ENCODE data around the gene PCDHGB5. TPM values are rescaled to one million over a fixed set of nuclear protein-coding genes. Genes with fewer than 3 reads are reported as not detected.

The PCDHGB5 gene
- total RNA-seq, 1 donor from 2014 or later: 1.5 TPM

DNA sequence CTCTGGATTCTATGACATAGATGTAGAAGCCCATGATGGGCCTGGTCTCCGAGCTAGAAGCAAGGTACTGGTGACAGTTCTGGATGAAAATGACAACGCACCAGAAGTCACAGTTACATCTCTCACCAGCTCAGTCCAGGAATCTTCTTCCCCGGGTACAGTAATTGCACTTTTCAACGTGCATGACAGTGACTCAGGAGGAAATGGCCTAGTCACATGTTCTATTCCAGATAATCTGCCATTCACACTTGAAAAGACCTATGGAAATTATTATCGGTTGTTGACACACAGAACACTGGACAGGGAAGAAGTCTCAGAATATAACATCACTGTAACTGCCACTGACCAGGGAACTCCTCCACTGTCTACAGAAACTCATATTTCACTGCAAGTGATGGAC lies 41.6 kb upstream of the PCDHGB5 start:
- no peak for DNase-seq (ENCODE audit: low read depth, low spot score)
- Mint-ChIP-seq H3K27me3 (ENCODE audit: low read depth) (no peaks in the 10 kb centered on the region), H3K4me1 (no peaks in the 10 kb centered on the region), H3K9me3 (peaks cover 20% of the 10 kb centered on the region), H3K4me3 (no peak overlapping the region), H3K36me3 (ENCODE audit: low read depth) (peaks cover 42% of the 10 kb centered on the region), H3K27ac (ENCODE audit: unreplicated experiment) (no peak overlapping the region)
- TF ChIP-seq, protein P1, sequence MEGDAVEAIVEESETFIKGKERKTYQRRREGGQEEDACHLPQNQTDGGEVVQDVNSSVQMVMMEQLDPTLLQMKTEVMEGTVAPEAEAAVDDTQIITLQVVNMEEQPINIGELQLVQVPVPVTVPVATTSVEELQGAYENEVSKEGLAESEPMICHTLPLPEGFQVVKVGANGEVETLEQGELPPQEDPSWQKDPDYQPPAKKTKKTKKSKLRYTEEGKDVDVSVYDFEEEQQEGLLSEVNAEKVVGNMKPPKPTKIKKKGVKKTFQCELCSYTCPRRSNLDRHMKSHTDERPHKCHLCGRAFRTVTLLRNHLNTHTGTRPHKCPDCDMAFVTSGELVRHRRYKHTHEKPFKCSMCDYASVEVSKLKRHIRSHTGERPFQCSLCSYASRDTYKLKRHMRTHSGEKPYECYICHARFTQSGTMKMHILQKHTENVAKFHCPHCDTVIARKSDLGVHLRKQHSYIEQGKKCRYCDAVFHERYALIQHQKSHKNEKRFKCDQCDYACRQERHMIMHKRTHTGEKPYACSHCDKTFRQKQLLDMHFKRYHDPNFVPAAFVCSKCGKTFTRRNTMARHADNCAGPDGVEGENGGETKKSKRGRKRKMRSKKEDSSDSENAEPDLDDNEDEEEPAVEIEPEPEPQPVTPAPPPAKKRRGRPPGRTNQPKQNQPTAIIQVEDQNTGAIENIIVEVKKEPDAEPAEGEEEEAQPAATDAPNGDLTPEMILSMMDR (conservative IDR thresholded peaks at IDR 0.05): no peak

DNA sequence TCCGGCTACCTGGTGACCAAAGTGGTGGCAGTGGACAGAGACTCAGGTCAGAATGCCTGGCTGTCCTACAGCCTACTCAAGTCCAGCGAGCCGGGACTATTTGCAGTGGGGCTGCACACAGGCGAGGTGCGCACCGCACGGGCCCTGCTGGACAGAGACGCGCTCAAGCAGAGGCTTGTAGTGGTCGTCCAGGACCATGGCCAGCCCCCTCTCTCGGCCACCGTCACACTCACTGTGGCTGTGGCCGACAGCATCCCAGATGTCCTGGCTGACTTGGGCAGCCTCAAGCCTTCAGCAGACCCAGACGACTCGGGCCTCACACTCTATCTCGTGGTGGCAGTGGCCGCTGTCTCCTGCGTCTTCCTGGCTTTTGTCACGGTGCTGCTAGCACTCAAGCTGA lies 40.8 kb upstream of the PCDHGB5 start:
- TF ChIP-seq, protein P1 (conservative IDR thresholded peaks at IDR 0.05): no peak
- no peak for DNase-seq (ENCODE audit: low read depth, low spot score)
- H3K36me3 Mint-ChIP-seq (ENCODE audit: low read depth): peaks cover 44% of the 10 kb centered on the region
- peaks cover 20% of the 10 kb centered on the region for H3K9me3 Mint-ChIP-seq
- no peaks in the 10 kb centered on the region for H3K4me1 Mint-ChIP-seq
- H3K4me3 Mint-ChIP-seq: no peak overlapping the region
- no peaks in the 10 kb centered on the region for H3K27me3 Mint-ChIP-seq (ENCODE audit: low read depth)
- no peak overlapping the region for H3K27ac Mint-ChIP-seq (ENCODE audit: unreplicated experiment)

DNA sequence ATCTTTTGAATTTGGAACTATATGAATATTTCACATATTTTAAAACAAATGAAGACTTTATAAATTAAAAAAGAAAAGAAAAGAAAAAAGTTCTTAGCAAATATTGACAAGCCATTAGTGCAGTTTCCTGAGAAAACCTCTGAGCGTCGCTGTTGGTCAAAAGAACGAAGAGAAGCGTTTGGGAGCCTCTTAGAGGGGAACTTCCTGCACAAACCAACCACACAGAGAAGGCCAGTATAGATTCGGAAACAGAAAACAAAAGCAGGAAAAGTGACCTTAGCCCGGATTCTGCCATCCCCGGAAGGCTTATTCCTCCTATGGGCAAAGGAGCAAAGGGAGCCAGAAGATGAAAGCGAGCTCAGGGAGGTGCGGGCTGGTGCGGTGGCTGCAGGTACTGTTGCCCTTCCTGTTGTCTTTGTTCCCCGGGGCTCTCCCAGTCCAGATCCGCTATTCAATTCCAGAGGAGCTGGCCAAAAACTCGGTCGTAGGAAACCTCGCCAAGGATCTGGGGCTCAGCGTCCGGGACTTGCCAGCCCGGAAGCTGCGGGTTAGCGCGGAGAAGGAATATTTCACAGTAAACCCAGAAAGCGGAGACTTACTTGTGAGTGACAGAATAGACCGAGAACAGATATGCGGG lies 37.8 kb upstream of the PCDHGB5 start, which contains the start of gene PCDHGB2:
Gene PCDHGB2 (plus strand): TSS at position 205 of the 637 bp plus-strand sequence. CDS start 142 bp downstream, at position 347.
- no peak within 1 kb of the TSS for H3K4me3 Mint-ChIP-seq
- H3K9me3 Mint-ChIP-seq: peaks cover 19% of the 10 kb centered on the region
- H3K4me1 Mint-ChIP-seq: no peaks in the 10 kb centered on the region
- no peak for DNase-seq (ENCODE audit: low read depth, low spot score)
- peaks cover 47% of the 10 kb centered on the region for H3K36me3 Mint-ChIP-seq (ENCODE audit: low read depth)
- H3K27ac Mint-ChIP-seq (ENCODE audit: unreplicated experiment): no peak within 1 kb of the TSS
- TF ChIP-seq, protein P1 (conservative IDR thresholded peaks at IDR 0.05): peak; percentile 31
- H3K27me3 Mint-ChIP-seq (ENCODE audit: low read depth): no peaks in the 10 kb centered on the region

- H3K4me3 Mint-ChIP-seq: no peak overlapping the region
- peaks cover 24% of the 10 kb centered on the region for H3K9me3 Mint-ChIP-seq
- no peaks in the 10 kb centered on the region for H3K4me1 Mint-ChIP-seq
- no peak overlapping the region for H3K27ac Mint-ChIP-seq (ENCODE audit: unreplicated experiment)
- TF ChIP-seq, protein P1 (conservative IDR thresholded peaks at IDR 0.05): no peak
- H3K36me3 Mint-ChIP-seq (ENCODE audit: low read depth): peaks cover 54% of the 10 kb centered on the region
- no peaks in the 10 kb centered on the region for H3K27me3 Mint-ChIP-seq (ENCODE audit: low read depth)
- DNase-seq (ENCODE audit: low read depth, low spot score): no peak
Measured at GRCh38 chr5:141360685-141361084, 37.1 kb upstream of the PCDHGB5 start.

DNA sequence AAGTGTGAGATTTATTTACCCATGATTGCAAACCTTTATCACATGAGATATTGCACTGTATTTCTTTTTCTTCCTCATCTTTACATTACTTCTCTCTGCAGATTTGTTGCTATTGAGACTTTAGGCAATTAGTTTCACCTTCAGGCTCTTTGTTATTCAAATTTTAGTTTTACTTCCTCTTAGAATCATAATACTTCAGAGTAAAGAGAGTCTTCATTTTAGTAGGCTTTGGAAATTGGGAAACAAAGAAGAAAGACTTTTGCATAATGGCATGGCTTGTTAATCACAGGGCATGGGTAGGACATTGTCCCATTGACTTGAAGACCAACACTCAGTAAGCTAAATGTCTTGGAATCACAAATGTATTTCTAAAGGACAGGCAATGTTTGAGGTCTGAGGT lies 35.0 kb upstream of the PCDHGB5 start:
- H3K27ac Mint-ChIP-seq (ENCODE audit: unreplicated experiment): no peak overlapping the region
- H3K36me3 Mint-ChIP-seq (ENCODE audit: low read depth): peaks cover 49% of the 10 kb centered on the region
- H3K9me3 Mint-ChIP-seq: peaks cover 20% of the 10 kb centered on the region

More for the DNA sequence above, 35.0 kb upstream of the PCDHGB5 start:
- no peaks in the 10 kb centered on the region for H3K27me3 Mint-ChIP-seq (ENCODE audit: low read depth)
- H3K4me1 Mint-ChIP-seq: no peaks in the 10 kb centered on the region
- H3K4me3 Mint-ChIP-seq: no peak overlapping the region
- DNase-seq (ENCODE audit: low read depth, low spot score): no peak
- TF ChIP-seq, protein P1 (conservative IDR thresholded peaks at IDR 0.05): no peak

All from neural crest cell (in vitro differentiated cells).